ENCODE data around the gene SMIM45.

The SMIM45 gene

GRCh38 chr22:41925783-41926460, 26.0 kb upstream of the SMIM45 start:
- no peaks in the 10 kb centered on the region for H3K36me3 ChIP-seq (ENCODE audit: insufficient read depth, insufficient read length, low read length)
- peaks cover 23% of the 10 kb centered on the region for H3K27me3 ChIP-seq (ENCODE audit: insufficient read depth, insufficient read length)
- peak; percentile 43 for DNase-seq (ENCODE audit: low read depth, low spot score)
- TF ChIP-seq YY1 (IDR thresholded peaks at IDR 0.05; ENCODE audit: insufficient read depth, insufficient read length) (no peak), ZNF274 (IDR thresholded peaks at IDR 0.05; ENCODE audit: low read depth, low read length) (no peak), SUZ12 (IDR thresholded peaks at IDR 0.05; ENCODE audit: extremely low read depth, insufficient read depth, insufficient read length) (no peak)
- no peaks in the 10 kb centered on the region for H3K9me3 ChIP-seq (ENCODE audit: insufficient read depth, low read length)
- peak overlapping the region; percentile 51 for H3K4me3 ChIP-seq (ENCODE audit: insufficient read length, low read depth)
- H3K9ac ChIP-seq (ENCODE audit: insufficient read length, low read depth) = peak overlapping the region; percentile 83
- H3K4me1 ChIP-seq (ENCODE audit: insufficient read depth, insufficient read length) = peaks cover 21% of the 10 kb centered on the region

DNA sequence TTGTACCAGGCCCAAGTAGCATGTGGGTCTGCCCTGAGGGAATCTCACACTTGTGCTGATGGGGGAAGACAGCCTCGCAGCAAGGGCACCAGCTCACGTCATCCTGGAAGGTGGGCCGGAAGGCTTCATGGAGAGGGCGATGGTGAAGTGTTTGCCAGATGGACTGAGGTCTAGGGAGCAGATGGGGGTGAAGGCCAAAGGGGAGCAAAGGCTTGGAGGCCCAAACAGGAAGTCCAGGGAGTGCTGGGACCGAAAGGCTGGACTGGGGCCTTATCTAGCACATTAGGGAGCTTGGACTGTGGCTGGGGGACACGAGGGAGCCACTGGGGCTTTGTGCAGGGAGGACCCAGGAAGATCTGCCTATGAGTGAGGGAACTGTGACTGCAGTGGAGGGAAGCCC, 24.1 kb upstream of the SMIM45 start:
- peaks cover 24% of the 10 kb centered on the region for H3K4me1 ChIP-seq (ENCODE audit: insufficient read depth, insufficient read length)
- TF ChIP-seq SUZ12 (IDR thresholded peaks at IDR 0.05; ENCODE audit: extremely low read depth, insufficient read depth, insufficient read length) (no peak), ZNF274 (IDR thresholded peaks at IDR 0.05; ENCODE audit: low read depth, low read length) (no peak), YY1 (IDR thresholded peaks at IDR 0.05; ENCODE audit: insufficient read depth, insufficient read length) (no peak)
- peak overlapping the region; percentile 24 for H3K9ac ChIP-seq (ENCODE audit: insufficient read length, low read depth)
- no peaks in the 10 kb centered on the region for H3K9me3 ChIP-seq (ENCODE audit: insufficient read depth, low read length)
- H3K27me3 ChIP-seq (ENCODE audit: insufficient read depth, insufficient read length) = peaks cover 21% of the 10 kb centered on the region
- H3K4me3 ChIP-seq (ENCODE audit: insufficient read length, low read depth) = no peak overlapping the region
- H3K36me3 ChIP-seq (ENCODE audit: insufficient read depth, insufficient read length, low read length) = no peaks in the 10 kb centered on the region
- no peak for DNase-seq (ENCODE audit: low read depth, low spot score)

GRCh38 chr22:41928593-41929417, 23.1 kb upstream of the SMIM45 start:
- Histone ChIP-seq H3K4me3 (ENCODE audit: insufficient read length, low read depth) (no peak overlapping the region), H3K4me1 (ENCODE audit: insufficient read depth, insufficient read length) (peaks cover 23% of the 10 kb centered on the region), H3K9ac (ENCODE audit: insufficient read length, low read depth) (peak overlapping the region; percentile 24), H3K36me3 (ENCODE audit: insufficient read depth, insufficient read length, low read length) (peaks cover 3% of the 10 kb centered on the region), H3K27me3 (ENCODE audit: insufficient read depth, insufficient read length) (peaks cover 11% of the 10 kb centered on the region), H3K9me3 (ENCODE audit: insufficient read depth, low read length) (no peaks in the 10 kb centered on the region)
- DNase-seq (ENCODE audit: low read depth, low spot score) = no peak
- TF ChIP-seq ZNF274 (IDR thresholded peaks at IDR 0.05; ENCODE audit: low read depth, low read length) (no peak), SUZ12 (IDR thresholded peaks at IDR 0.05; ENCODE audit: extremely low read depth, insufficient read depth, insufficient read length) (no peak), YY1 (IDR thresholded peaks at IDR 0.05; ENCODE audit: insufficient read depth, insufficient read length) (no peak)

DNA sequence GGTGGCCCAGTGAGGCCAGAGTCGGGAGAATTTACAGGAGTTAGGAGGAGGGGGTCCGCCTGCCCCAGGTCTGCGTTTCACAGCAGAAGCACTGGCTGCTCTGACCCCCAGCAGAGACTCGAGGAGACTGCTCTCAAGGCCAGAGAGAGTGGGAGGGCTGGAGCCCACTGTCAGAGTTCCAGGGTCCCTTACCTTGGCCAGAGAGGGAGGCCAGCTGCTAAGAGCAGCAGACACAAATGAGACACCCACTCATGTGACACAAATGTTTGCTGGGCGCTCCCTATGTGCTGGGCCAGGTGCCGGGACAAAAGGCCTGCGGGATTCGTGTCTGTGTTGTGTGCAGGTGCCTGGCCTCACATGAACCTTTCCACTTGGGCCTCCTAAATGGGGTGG, 22.5 kb upstream of the SMIM45 start:
- no peak for TF ChIP-seq ZNF274 (IDR thresholded peaks at IDR 0.05; ENCODE audit: low read depth, low read length)
- TF ChIP-seq SUZ12 (IDR thresholded peaks at IDR 0.05; ENCODE audit: extremely low read depth, insufficient read depth, insufficient read length) = no peak
- TF ChIP-seq YY1 (IDR thresholded peaks at IDR 0.05; ENCODE audit: insufficient read depth, insufficient read length) = no peak
- H3K9me3 ChIP-seq (ENCODE audit: insufficient read depth, low read length) = no peaks in the 10 kb centered on the region
- no peak for DNase-seq (ENCODE audit: low read depth, low spot score)
- H3K4me3 ChIP-seq (ENCODE audit: insufficient read length, low read depth) = no peak overlapping the region
- no peak overlapping the region for H3K9ac ChIP-seq (ENCODE audit: insufficient read length, low read depth)
- H3K4me1 ChIP-seq (ENCODE audit: insufficient read depth, insufficient read length) = peaks cover 27% of the 10 kb centered on the region
- peaks cover 10% of the 10 kb centered on the region for H3K27me3 ChIP-seq (ENCODE audit: insufficient read depth, insufficient read length)
- H3K36me3 ChIP-seq (ENCODE audit: insufficient read depth, insufficient read length, low read length) = peaks cover 9% of the 10 kb centered on the region

- Histone ChIP-seq H3K4me3 (ENCODE audit: insufficient read length, low read depth) (no peak overlapping the region), H3K9ac (ENCODE audit: insufficient read length, low read depth) (no peak overlapping the region), H3K9me3 (ENCODE audit: insufficient read depth, low read length) (no peaks in the 10 kb centered on the region), H3K27me3 (ENCODE audit: insufficient read depth, insufficient read length) (no peaks in the 10 kb centered on the region), H3K36me3 (ENCODE audit: insufficient read depth, insufficient read length, low read length) (peaks cover 20% of the 10 kb centered on the region), H3K4me1 (ENCODE audit: insufficient read depth, insufficient read length) (peaks cover 27% of the 10 kb centered on the region)
- DNase-seq (ENCODE audit: low read depth, low spot score) = no peak
- TF ChIP-seq SUZ12 (IDR thresholded peaks at IDR 0.05; ENCODE audit: extremely low read depth, insufficient read depth, insufficient read length) (no peak), YY1 (IDR thresholded peaks at IDR 0.05; ENCODE audit: insufficient read depth, insufficient read length) (no peak), ZNF274 (IDR thresholded peaks at IDR 0.05; ENCODE audit: low read depth, low read length) (no peak)
These were observed 20.2 kb upstream of the SMIM45 start for GRCh38 chr22:41931701-41932269.

- no peak for DNase-seq (ENCODE audit: low read depth, low spot score)
- Histone ChIP-seq H3K27me3 (ENCODE audit: insufficient read depth, insufficient read length) (no peaks in the 10 kb centered on the region), H3K4me1 (ENCODE audit: insufficient read depth, insufficient read length) (peaks cover 24% of the 10 kb centered on the region), H3K4me3 (ENCODE audit: insufficient read length, low read depth) (no peak overlapping the region), H3K9me3 (ENCODE audit: insufficient read depth, low read length) (no peaks in the 10 kb centered on the region), H3K9ac (ENCODE audit: insufficient read length, low read depth) (no peak overlapping the region), H3K36me3 (ENCODE audit: insufficient read depth, insufficient read length, low read length) (peaks cover 25% of the 10 kb centered on the region)
- no peak for TF ChIP-seq SUZ12 (IDR thresholded peaks at IDR 0.05; ENCODE audit: extremely low read depth, insufficient read depth, insufficient read length)
- no peak for TF ChIP-seq YY1 (IDR thresholded peaks at IDR 0.05; ENCODE audit: insufficient read depth, insufficient read length)
- TF ChIP-seq ZNF274 (IDR thresholded peaks at IDR 0.05; ENCODE audit: low read depth, low read length) = no peak
These were observed 19.6 kb upstream of the SMIM45 start for GRCh38 chr22:41932353-41932752.

All from NT2/D1 (cell line).